WTC11 (cell line): Measurements from ENCODE around the gene HSPBAP1. TPM values are rescaled to one million over a fixed set of nuclear protein-coding genes. Genes with fewer than 3 reads are reported as not detected.

Experiments
- ATAC-seq: fragments of 200-7000 bp; cut with Tn5 transposase; 2 replicates; pipeline ENCODE4 v1.10.0; 2021; ENCODE audit warnings: mild to moderate bottlenecking, moderate library complexity
- CTCF ChIA-PET: fragments of 300-600 bp; sonication (Branson Sonifier 250); formaldehyde crosslinking; loops from one replicate; lab custom pipeline; 2021; ENCODE audit warnings: antibody characterized with exemption; lab: Charles Lee
- POLR2A ChIA-PET: fragments of 350-600 bp; sonication (Branson Sonifier 250); formaldehyde crosslinking; loops from one replicate; lab custom pipeline; 2021; ENCODE audit warnings: antibody characterized with exemption; lab: Charles Lee
- DNase-seq: peaks from one replicate; pipeline ENCODE4 v3.0.0; 2021; ENCODE audit warnings: low spot score
- H3K27ac Mint-ChIP-seq: 2 replicates; pipeline ENCODE4 v1.8.0; 2021; ENCODE audit warnings: mixed read lengths
- H3K27me3 Mint-ChIP-seq: 2 replicates; pipeline ENCODE4 v1.8.0; 2021; ENCODE audit warnings: low read depth, mild to moderate bottlenecking, moderate library complexity, mixed read lengths
- H3K36me3 Mint-ChIP-seq: 2 replicates; pipeline ENCODE4 v1.8.0; 2021; ENCODE audit warnings: mixed read lengths
- H3K4me1 Mint-ChIP-seq: 2 replicates; pipeline ENCODE4 v1.8.0; 2022; ENCODE audit warnings: mixed read lengths
- H3K4me3 Mint-ChIP-seq: 2 replicates; pipeline ENCODE4 v1.8.0; 2021; ENCODE audit warnings: mild to moderate bottlenecking, moderate library complexity, mixed read lengths
- H3K9me3 Mint-ChIP-seq: 2 replicates; pipeline ENCODE4 v1.8.0; 2021; ENCODE audit warnings: mixed read lengths
- ATF6 ChIP-seq: sonication (generic); formaldehyde crosslinking; IDR thresholded peaks from 2 replicates; pipeline ENCODE4 v1.8.1; 2023; ENCODE audit warnings: mild to moderate bottlenecking, missing genetic modification reagents
- CREM ChIP-seq: sonication (generic); formaldehyde crosslinking; IDR thresholded peaks from 2 replicates; pipeline ENCODE4 v1.8.1; 2022; ENCODE audit warnings: mild to moderate bottlenecking, missing genetic modification reagents, moderate library complexity
- E2F4 ChIP-seq: sonication (generic); formaldehyde crosslinking; IDR thresholded peaks from 2 replicates; pipeline ENCODE4 v1.8.1; 2022; ENCODE audit warnings: low read depth, mild to moderate bottlenecking, moderate library complexity, missing genetic modification reagents, borderline replicate concordance
- ERG ChIP-seq: fragments of 250-450 bp; sonication (Bioruptor Pico); IDR thresholded peaks from 2 replicates; pipeline ENCODE4 v1.8.0; 2021; ENCODE audit warnings: mild to moderate bottlenecking
- ESRRA ChIP-seq: sonication (generic); formaldehyde crosslinking; IDR thresholded peaks from 2 replicates; pipeline ENCODE4 v1.8.1; 2022; ENCODE audit warnings: mild to moderate bottlenecking, missing genetic modification reagents, borderline replicate concordance
- ETV6 ChIP-seq: sonication (generic); formaldehyde crosslinking; IDR thresholded peaks from 2 replicates; pipeline ENCODE4 v1.8.1; 2022; ENCODE audit warnings: mild to moderate bottlenecking, missing genetic modification reagents
- FOXK1 ChIP-seq: sonication (generic); formaldehyde crosslinking; IDR thresholded peaks from 2 replicates; pipeline ENCODE4 v1.8.0; 2022; ENCODE audit warnings: mild to moderate bottlenecking, moderate library complexity, missing genetic modification reagents
- GTF2I ChIP-seq: fragments of 250-450 bp; sonication (Bioruptor Pico); conservative IDR thresholded peaks from 2 replicates; pipeline ENCODE4 v1.4.0; 2021; ENCODE audit warnings: mild to moderate bottlenecking
- MAX ChIP-seq: sonication (generic); formaldehyde crosslinking; IDR thresholded peaks from 2 replicates; pipeline ENCODE4 v1.8.0; 2022; ENCODE audit warnings: mild to moderate bottlenecking, missing genetic modification reagents
- MXD4 ChIP-seq: fragments of 250-450 bp; sonication (Bioruptor Pico); IDR thresholded peaks from 2 replicates; pipeline ENCODE4 v1.8.0; 2021; ENCODE audit warnings: mild to moderate bottlenecking, moderate library complexity, borderline replicate concordance
- MYBL2 ChIP-seq: sonication (generic); formaldehyde crosslinking; IDR thresholded peaks from 2 replicates; pipeline ENCODE4 v1.8.1; 2023; ENCODE audit warnings: mild to moderate bottlenecking, moderate library complexity, missing genetic modification reagents
- NFYB ChIP-seq: sonication (generic); formaldehyde crosslinking; conservative IDR thresholded peaks from 2 replicates; pipeline ENCODE4 v1.8.0; 2022; ENCODE audit warnings: low read depth, missing genetic modification reagents
- PRRX2 ChIP-seq: fragments of 250-450 bp; sonication (Bioruptor Pico); IDR thresholded peaks from 2 replicates; pipeline ENCODE4 v1.8.0; 2021; ENCODE audit warnings: mild to moderate bottlenecking
- SMAD4 ChIP-seq: sonication (generic); formaldehyde crosslinking; IDR thresholded peaks from 2 replicates; pipeline ENCODE4 v1.8.0; 2022; ENCODE audit warnings: mild to moderate bottlenecking, missing genetic modification reagents
- SOX15 ChIP-seq: fragments of 250-450 bp; sonication (Bioruptor Pico); IDR thresholded peaks from 2 replicates; pipeline ENCODE4 v1.9.0; 2021; ENCODE audit warnings: mild to moderate bottlenecking
- SP1 ChIP-seq: sonication (generic); formaldehyde crosslinking; conservative IDR thresholded peaks from 2 replicates; pipeline ENCODE4 v1.8.1; 2022; ENCODE audit warnings: missing genetic modification reagents
- TEAD1 ChIP-seq: sonication (generic); formaldehyde crosslinking; IDR thresholded peaks from 2 replicates; pipeline ENCODE4 v1.8.0; 2022; ENCODE audit warnings: mild to moderate bottlenecking, missing genetic modification reagents
- TP53 ChIP-seq: sonication (generic); formaldehyde crosslinking; IDR thresholded peaks from 2 replicates; pipeline ENCODE4 v1.8.1; 2023; ENCODE audit warnings: mild to moderate bottlenecking, missing genetic modification reagents
- ZBTB43 ChIP-seq: sonication (generic); formaldehyde crosslinking; IDR thresholded peaks from 2 replicates; pipeline ENCODE4 v1.8.1; 2023; ENCODE audit warnings: mild to moderate bottlenecking, missing genetic modification reagents
- ZNF396 ChIP-seq: fragments of 250-450 bp; sonication (Bioruptor Pico); IDR thresholded peaks from 2 replicates; pipeline ENCODE4 v1.8.0; 2021; ENCODE audit warnings: mild to moderate bottlenecking, moderate library complexity, borderline replicate concordance
- ZNF532 ChIP-seq: fragments of 250-450 bp; sonication (Bioruptor Pico); IDR thresholded peaks from 2 replicates; pipeline ENCODE4 v1.9.0; 2021; ENCODE audit warnings: mild to moderate bottlenecking, borderline replicate concordance
- total RNA-seq: library from RNA; stranded (reverse); gene quantifications from 3 replicates; pipeline ENCODE4 v1.2.3, GENCODE V29; 2021

The HSPBAP1 gene
- total RNA-seq, 1 experiment from 2014 or later: 9.1 TPM

- Mint-ChIP-seq H3K4me3 (no peak overlapping the region), H3K27ac (no peak overlapping the region), H3K9me3 (peaks cover 9% of the 10 kb centered on the region), H3K27me3 (no peaks in the 10 kb centered on the region; the same call in 1 of the 2 replicates), H3K36me3 (peaks cover 11% of the 10 kb centered on the region), H3K4me1 (no peaks in the 10 kb centered on the region)
- CTCF ChIA-PET: no interaction called here
- no peak for DNase-seq
- ATAC-seq: no peak
- POLR2A ChIA-PET: no interaction called here
- no peak for TF ChIP-seq FOXK1 (CRISPR knock-in tag)
- no peak for TF ChIP-seq MYBL2 (CRISPR knock-in tag)
- no peak for TF ChIP-seq MAX (CRISPR knock-in tag)
- no peak for TF ChIP-seq ESRRA (CRISPR knock-in tag)
- TF ChIP-seq TP53 (CRISPR knock-in tag): no peak
- TF ChIP-seq TEAD1 (CRISPR knock-in tag): no peak
- no peak for TF ChIP-seq ATF6 (CRISPR knock-in tag)
- no peak for TF ChIP-seq ZBTB43 (CRISPR knock-in tag)
- TF ChIP-seq SP1 (CRISPR knock-in tag): no peak
These were observed 42.0 kb upstream of the HSPBAP1 start for GRCh38 chr3:122835590-122835989.

GRCh38 chr3:122828281-122828680 is 34.6 kb upstream of the HSPBAP1 start:
- POLR2A ChIA-PET: no interaction called here
- ATAC-seq: no peak
- TF ChIP-seq CREM (CRISPR knock-in tag): no peak
- no peak for TF ChIP-seq NFYB (CRISPR knock-in tag)
- TF ChIP-seq GTF2I (CRISPR knock-in tag): no peak
- no peak for TF ChIP-seq ETV6 (CRISPR knock-in tag)
- no peak for TF ChIP-seq SOX15
- no peak for TF ChIP-seq E2F4 (CRISPR knock-in tag)
- no peak for TF ChIP-seq PRRX2 (CRISPR knock-in tag)
- TF ChIP-seq FOXK1 (CRISPR knock-in tag): no peak
- TF ChIP-seq ZNF396 (CRISPR knock-in tag): no peak
- TF ChIP-seq ZNF532 (CRISPR knock-in tag): no peak
- TF ChIP-seq MXD4 (CRISPR knock-in tag): no peak
- no peak for TF ChIP-seq SMAD4
- TF ChIP-seq ERG (CRISPR knock-in tag): no peak
- TF ChIP-seq, all 79 proteins: peak for 0
- DNase-seq: no peak
- Mint-ChIP-seq H3K27ac (peak overlapping the region; percentile 28; the same call in 1 of the 2 replicates), H3K4me1 (no peaks in the 10 kb centered on the region), H3K36me3 (0 out of 2 replicates have a peak, but pooled peaks cover 2% of the 10 kb centered on the region), H3K4me3 (no peak overlapping the region), H3K9me3 (no peaks in the 10 kb centered on the region), H3K27me3 (no peaks in the 10 kb centered on the region)
- CTCF ChIA-PET: interaction anchor here (0.6 kb wide), 1 partner anchor 57 kb away, joined by 4 read pairs; no protein-coding TSS in a partner anchor
